ENCODE measurements around the gene TBC1D10A.

Gene TBC1D10A

GRCh38 chr22:30245181-30245984 is 81.4 kb downstream of the TBC1D10A start:
- no peak for DNase-seq

GRCh38 chr22:30244641-30245040 is 82.1 kb downstream of the TBC1D10A start:
- no peak for DNase-seq

GRCh38 chr22:30244066-30244465 is 82.7 kb downstream of the TBC1D10A start:
- DNase-seq: no peak

GRCh38 chr22:30243661-30244060 is 83.1 kb downstream of the TBC1D10A start:
- DNase-seq: no peak
